ENCODE data around the gene ATP6V1B1.

- TF ChIP-seq CTCF (optimal IDR thresholded peaks at IDR 0.05 in 1 of 3, IDR thresholded peaks at IDR 0.05 in 1 of 3, conservative IDR thresholded peaks at IDR 0.05 in 1 of 3; ENCODE audit: extremely low read depth in 1 of 3, insufficient read depth in 2 of 3, low read length in 3 of 3), result no peak
- TF ChIP-seq EZH2 (IDR thresholded peaks at IDR 0.05; ENCODE audit: low read length), result peak; percentile 84
Measured at GRCh38 chr2:70888923-70889715, 46.6 kb upstream of the ATP6V1B1 start.

Data from keratinocyte (primary cell).